Kidney (tissue), 14 donors: Measurements from ENCODE around the gene MTR. TPM values are rescaled to one million over a fixed set of nuclear protein-coding genes. Genes with fewer than 3 reads are reported as not detected.
A peak's percentile ranks its signal among the peaks of the same experiment; 100 is the strongest.

ENCODE experiments used
- DNase-seq, 5 donors: peaks; one replicate each; pipeline ENCODE4 v3.0.0-alpha.2; 2013 to 2020
- FAIRE-seq: peaks from 2 replicates; lab custom pipeline; 2012; peaks lifted over from hg19 to GRCh38; lab: Jason Lieb, UNC
- H3K27ac ChIP-seq, 2 donors: one replicate each; pipeline ENCODE4 v1.7.0; 2013; ENCODE audit warnings: low read depth in 2 of 2, low read length in 2 of 2, inconsistent platforms in 1 of 2
- H3K27me3 ChIP-seq: one replicate; pipeline ENCODE4 v1.7.1; 2013; ENCODE audit warnings: low read length, inconsistent platforms; ENCODE audit not compliant: control insufficient read depth, insufficient read depth
- H3K36me3 ChIP-seq, 3 donors: one replicate each; pipeline versions ENCODE4 v1.7.0 to v1.7.1; 2013; ENCODE audit warnings: low read length in 3 of 3, control low read depth in 1 of 3, inconsistent platforms in 1 of 3; ENCODE audit not compliant: insufficient read depth in 3 of 3, control insufficient read depth in 2 of 3
- H3K4me1 ChIP-seq, 3 donors: one replicate each; pipeline versions ENCODE4 v1.7.0 to v1.7.1; 2013; ENCODE audit warnings: low read length in 3 of 3, inconsistent platforms in 1 of 3, low read depth in 1 of 3; ENCODE audit not compliant: control insufficient read depth in 2 of 3, insufficient read depth in 2 of 3
- H3K4me3 ChIP-seq, 3 donors: one replicate each; pipeline versions ENCODE4 v1.7.0 to v1.8.1; 2013; ENCODE audit warnings: low read length in 3 of 3, control low read depth in 1 of 3, inconsistent platforms in 1 of 3
- H3K9ac ChIP-seq, 3 donors: one replicate each; pipeline versions ENCODE4 v1.7.0 to v1.7.1; 2013; ENCODE audit warnings: low read length in 3 of 3, control low read depth in 1 of 3, inconsistent platforms in 1 of 3
- H3K9me3 ChIP-seq, 3 donors: one replicate each; pipeline versions ENCODE4 v1.7.0 to v1.7.1; 2013; ENCODE audit warnings: low read length in 3 of 3, control low read depth in 1 of 3, inconsistent platforms in 1 of 3; ENCODE audit not compliant: control insufficient read depth in 2 of 3, insufficient read depth in 1 of 3
- intact Hi-C: fragments of 100-400 bp; cut with DNase I; formaldehyde crosslinking; loops from one replicate; pipeline ENCODE4 v1.11.1; 2022
- polyA plus RNA-seq: library from polyadenylated mRNA; stranded (reverse); fragments of 350-450 nt; fragmentation: Illumina TruSeq; extraction: RNeasy Lipid Tissue Mini Kit (QIAGEN cat#74804); gene quantifications from one replicate; pipeline ENCODE4 v1.2.3, GENCODE V29; 2014; ENCODE audit warnings: low read depth, low replicate concordance; ENCODE audit not compliant: insufficient read depth
- total RNA-seq: library from RNA; stranded (reverse); fragmentation: NEBNext Ultra II Directional; extraction: Animal tissue kit (Norgen Biotek cat#: 25700); gene quantifications from one replicate; pipeline ENCODE4 v1.2.1, GENCODE V29; 2021
- TF ChIP-seq, protein P1 (sequence below): IDR thresholded peaks from 3 replicates; pipeline ENCODE4 v1.5.1; 2012; ENCODE audit warnings: mild to moderate bottlenecking, moderate library complexity, borderline replicate concordance; ENCODE audit not compliant: insufficient read depth; ENCODE audit errors: extremely low read depth
- donor health status: control.
- donor health status: control.
- donor health status: control.
- donor health status: control.
- donor health status: control.
- donor health status: DM: yes; HTN: yes; CAD: no.
- donor health status: Normal renal cell carcinoma (clear cell type).

The MTR gene
- total and polyA plus RNA-seq, 2 donors from 2014 or later, result 7.6 to 61.0 TPM

DNA sequence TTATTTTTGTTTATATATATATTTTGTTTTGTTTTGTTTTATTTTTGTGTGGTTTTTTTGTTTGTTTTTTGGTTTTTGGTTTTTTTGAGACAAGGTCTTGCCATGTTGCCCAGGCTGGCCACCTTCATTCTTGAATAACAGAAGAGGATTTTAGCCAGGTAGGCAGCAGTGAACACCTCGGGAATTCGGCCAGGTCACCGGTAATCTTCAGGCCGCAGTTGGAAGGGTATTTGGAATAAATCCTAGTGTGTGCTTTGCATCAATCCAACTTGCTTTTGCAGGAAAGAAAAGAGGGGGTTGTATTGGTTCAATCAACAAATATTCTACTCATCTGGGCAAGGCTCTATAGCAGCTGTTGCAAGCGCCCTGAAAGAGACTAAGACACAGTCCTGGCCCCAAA, 155.3 kb downstream of the MTR start:
- DNase-seq (no peak), FAIRE-seq (no peak)

DNA sequence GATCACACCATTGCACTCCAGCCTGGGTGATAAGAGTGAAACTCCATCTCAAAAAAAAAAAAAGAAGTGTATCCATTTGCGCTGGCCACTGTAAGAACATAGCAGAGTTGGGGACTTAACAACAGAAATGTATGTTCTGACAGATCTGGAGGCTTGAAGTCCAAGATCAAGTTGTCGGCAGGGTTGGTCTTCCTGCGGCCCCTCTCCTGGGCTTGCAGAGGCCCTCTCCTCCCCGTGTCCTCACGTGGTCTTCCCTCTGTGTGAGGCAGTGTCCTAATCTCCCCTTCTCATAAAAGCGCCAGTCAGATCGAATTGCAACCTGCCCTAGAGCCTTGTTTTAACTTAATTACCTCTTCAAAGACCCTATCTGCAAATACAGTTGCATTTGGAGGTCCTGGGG, 156.6 kb downstream of the MTR start:
- Histone ChIP-seq H3K9ac (no peak overlapping the region), H3K27ac (no peak overlapping the region), H3K4me1 (no peaks in the 10 kb centered on the region), H3K4me3 (no peak overlapping the region), H3K27me3 (no peaks in the 10 kb centered on the region), H3K9me3 (no peaks in the 10 kb centered on the region), H3K36me3 (no peaks in the 10 kb centered on the region)
- TF ChIP-seq, protein P1, sequence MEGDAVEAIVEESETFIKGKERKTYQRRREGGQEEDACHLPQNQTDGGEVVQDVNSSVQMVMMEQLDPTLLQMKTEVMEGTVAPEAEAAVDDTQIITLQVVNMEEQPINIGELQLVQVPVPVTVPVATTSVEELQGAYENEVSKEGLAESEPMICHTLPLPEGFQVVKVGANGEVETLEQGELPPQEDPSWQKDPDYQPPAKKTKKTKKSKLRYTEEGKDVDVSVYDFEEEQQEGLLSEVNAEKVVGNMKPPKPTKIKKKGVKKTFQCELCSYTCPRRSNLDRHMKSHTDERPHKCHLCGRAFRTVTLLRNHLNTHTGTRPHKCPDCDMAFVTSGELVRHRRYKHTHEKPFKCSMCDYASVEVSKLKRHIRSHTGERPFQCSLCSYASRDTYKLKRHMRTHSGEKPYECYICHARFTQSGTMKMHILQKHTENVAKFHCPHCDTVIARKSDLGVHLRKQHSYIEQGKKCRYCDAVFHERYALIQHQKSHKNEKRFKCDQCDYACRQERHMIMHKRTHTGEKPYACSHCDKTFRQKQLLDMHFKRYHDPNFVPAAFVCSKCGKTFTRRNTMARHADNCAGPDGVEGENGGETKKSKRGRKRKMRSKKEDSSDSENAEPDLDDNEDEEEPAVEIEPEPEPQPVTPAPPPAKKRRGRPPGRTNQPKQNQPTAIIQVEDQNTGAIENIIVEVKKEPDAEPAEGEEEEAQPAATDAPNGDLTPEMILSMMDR, result no peak
- FAIRE-seq (no peak), DNase-seq (peak in 3 of 5 donors; percentile 12 to 37 (median 36))
- intact Hi-C loops, result no loop called here

More for the DNA sequence above, 155.3 kb downstream of the MTR start:
- intact Hi-C loops, result no loop called here
- H3K4me3 ChIP-seq, result no peak overlapping the region
- H3K9ac ChIP-seq, result no peak overlapping the region
- H3K9me3 ChIP-seq, result no peaks in the 10 kb centered on the region
- no peaks in the 10 kb centered on the region for H3K4me1 ChIP-seq
- no peak overlapping the region for H3K27ac ChIP-seq
- no peaks in the 10 kb centered on the region for H3K27me3 ChIP-seq
- TF ChIP-seq, protein P1, result no peak
- H3K36me3 ChIP-seq, result no peaks in the 10 kb centered on the region

DNA sequence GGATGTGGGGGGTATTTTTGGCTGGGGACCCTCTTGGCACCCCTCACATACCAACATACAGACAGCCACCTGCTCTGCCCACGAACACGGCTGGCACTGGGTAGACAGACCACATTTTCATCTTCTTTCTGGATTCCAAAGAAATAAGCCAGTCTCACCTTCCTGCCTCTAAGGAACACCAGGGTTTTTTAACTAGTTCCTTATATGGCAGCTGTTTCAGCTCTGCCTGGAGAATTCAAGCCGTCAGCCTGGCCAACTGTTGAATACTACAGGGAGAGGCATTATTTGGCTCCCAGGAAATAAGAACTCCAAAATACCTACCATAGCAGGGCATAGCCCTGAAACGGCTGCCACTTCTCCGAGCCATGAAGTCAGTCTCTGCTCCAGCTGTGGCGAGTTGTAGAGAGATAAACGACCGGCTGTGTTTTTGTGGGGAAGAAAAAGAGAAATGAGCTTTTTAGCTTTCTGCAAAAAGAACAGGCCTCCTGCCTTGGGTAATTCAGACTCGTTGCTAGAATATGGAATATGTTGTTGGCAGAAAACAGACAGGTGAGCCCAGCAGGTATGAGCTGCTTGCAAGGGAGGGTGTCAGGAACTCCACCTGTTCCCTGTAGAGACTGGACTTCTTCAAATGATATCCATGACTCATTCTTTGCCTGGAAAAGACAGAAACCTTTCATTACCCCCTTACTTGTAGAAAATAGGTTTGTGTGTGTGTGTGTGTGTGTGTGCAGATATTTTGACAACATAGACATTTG, 157.3 kb downstream of the MTR start:
- no peak overlapping the region for H3K27ac ChIP-seq
- FAIRE-seq (no peak), DNase-seq (peak in 3 of 5 donors; percentile 10 to 26 (median 11))
- no peaks in the 10 kb centered on the region for H3K36me3 ChIP-seq
- no peak overlapping the region for H3K9ac ChIP-seq
- TF ChIP-seq, protein P1, result no peak
- no peak overlapping the region for H3K4me3 ChIP-seq
- H3K9me3 ChIP-seq, result no peaks in the 10 kb centered on the region
- no peaks in the 10 kb centered on the region for H3K4me1 ChIP-seq
- intact Hi-C loops, result no loop called here
- H3K27me3 ChIP-seq, result no peaks in the 10 kb centered on the region
